ENCODE measurements around the gene TOMM40L.

Gene TOMM40L

GRCh38 chr1:161260376-161261260 is 34.8 kb downstream of the TOMM40L start:
- TF ChIP-seq CTCF (IDR thresholded peaks at IDR 0.05; ENCODE audit: low read depth, low read length, missing control alignments) = no peak
- DNase-seq (ENCODE audit: low read depth) = no peak
- in situ Hi-C loops (cut with HindIII; ENCODE audit: low sequenced_read_pairs) = no loop called here

GRCh38 chr1:161261261-161262235 is 35.7 kb downstream of the TOMM40L start:
- DNase-seq (ENCODE audit: low read depth) = no peak
- no peak overlapping the region for H3K4me3 ChIP-seq (ENCODE audit: low read depth, low read length)
- no peak for TF ChIP-seq CTCF (IDR thresholded peaks at IDR 0.05; ENCODE audit: low read depth, low read length, missing control alignments)
- in situ Hi-C loops (cut with HindIII; ENCODE audit: low sequenced_read_pairs) = no loop called here

More at GRCh38 chr1:161260376-161261260, 34.8 kb downstream of the TOMM40L start:
- no peak overlapping the region for H3K4me3 ChIP-seq (ENCODE audit: low read depth, low read length)

- DNase-seq (ENCODE audit: low read depth) = no peak
- H3K4me3 ChIP-seq (ENCODE audit: low read depth, low read length) = no peak overlapping the region
- TF ChIP-seq CTCF (IDR thresholded peaks at IDR 0.05; ENCODE audit: low read depth, low read length, missing control alignments) = no peak
- in situ Hi-C loops (cut with HindIII; ENCODE audit: low sequenced_read_pairs) = no loop called here
Observed at GRCh38 chr1:161265305-161265704, 39.4 kb downstream of the TOMM40L start.

- DNase-seq (ENCODE audit: low read depth) = no peak
- in situ Hi-C loops (cut with HindIII; ENCODE audit: low sequenced_read_pairs) = no loop called here
- TF ChIP-seq CTCF (IDR thresholded peaks at IDR 0.05; ENCODE audit: low read depth, low read length, missing control alignments) = no peak
- no peak overlapping the region for H3K4me3 ChIP-seq (ENCODE audit: low read depth, low read length)
Observed at GRCh38 chr1:161266202-161266601, 40.3 kb downstream of the TOMM40L start.

- no peak overlapping the region for H3K4me3 ChIP-seq (ENCODE audit: low read depth, low read length)
Observed at GRCh38 chr1:161266836-161267235, 41.0 kb downstream of the TOMM40L start.

More at GRCh38 chr1:161266836-161267235, 41.0 kb downstream of the TOMM40L start:
- no peak for TF ChIP-seq CTCF (IDR thresholded peaks at IDR 0.05; ENCODE audit: low read depth, low read length, missing control alignments)
- DNase-seq (ENCODE audit: low read depth) = no peak
- in situ Hi-C loops (cut with HindIII; ENCODE audit: low sequenced_read_pairs) = no loop called here

Measured in astrocyte of the cerebellum (primary cell).